Upper lobe of right lung (tissue), 1 donor: ENCODE results near the gene RUSC1. TPM values are rescaled to one million over a fixed set of nuclear protein-coding genes. Genes with fewer than 3 reads are reported as not detected.
A peak's percentile ranks its signal among the peaks of the same experiment; 100 is the strongest.

Experiments used
- ATAC-seq: fragments of 200-7000 bp; cut with Tn5 transposase; one replicate; pipeline ENCODE4 v1.9.1; 2020; ENCODE audit warnings: mild to moderate bottlenecking, moderate library complexity
- DNase-seq: peaks from one replicate; pipeline ENCODE4 v3.0.0-alpha.2; 2020
- H3K27ac ChIP-seq: fragments of 200-600 bp; one replicate; pipeline ENCODE4 v1.8.0; 2022
- H3K27me3 ChIP-seq: fragments of 200-600 bp; one replicate; pipeline ENCODE4 v1.8.0; 2022; ENCODE audit warnings: mild to moderate bottlenecking
- H3K36me3 ChIP-seq: fragments of 200-600 bp; one replicate; pipeline ENCODE4 v1.8.0; 2022
- H3K4me1 ChIP-seq: fragments of 200-600 bp; one replicate; pipeline ENCODE4 v1.8.0; 2022
- H3K4me3 ChIP-seq: fragments of 200-600 bp; one replicate; pipeline ENCODE4 v1.8.0; 2022; ENCODE audit warnings: mild to moderate bottlenecking
- H3K9me3 ChIP-seq: fragments of 200-600 bp; one replicate; pipeline ENCODE4 v1.8.0; 2022
- intact Hi-C: fragments of 100-400 bp; cut with DNase I; formaldehyde crosslinking; loops from one replicate; pipeline ENCODE4 v1.11.0; 2022
- total RNA-seq: library from RNA; stranded (reverse); fragmentation: NEBNext Ultra II Directional; extraction: Animal tissue kit (Norgen Biotek cat#: 25700); gene quantifications from one replicate; pipeline ENCODE4 v1.2.1, GENCODE V29; 2021
- TF ChIP-seq, protein P1 (sequence below): fragments of 200-600 bp; IDR thresholded peaks from one replicate; pipeline ENCODE4 v1.8.0; 2022; ENCODE audit warnings: antibody characterized with exemption
- donor health status: DM: no; HTN: yes; CAD: no; lungs with severe emphysema.

The RUSC1 gene
- total RNA-seq, 1 donor from 2014 or later, result 27.0 TPM

DNA sequence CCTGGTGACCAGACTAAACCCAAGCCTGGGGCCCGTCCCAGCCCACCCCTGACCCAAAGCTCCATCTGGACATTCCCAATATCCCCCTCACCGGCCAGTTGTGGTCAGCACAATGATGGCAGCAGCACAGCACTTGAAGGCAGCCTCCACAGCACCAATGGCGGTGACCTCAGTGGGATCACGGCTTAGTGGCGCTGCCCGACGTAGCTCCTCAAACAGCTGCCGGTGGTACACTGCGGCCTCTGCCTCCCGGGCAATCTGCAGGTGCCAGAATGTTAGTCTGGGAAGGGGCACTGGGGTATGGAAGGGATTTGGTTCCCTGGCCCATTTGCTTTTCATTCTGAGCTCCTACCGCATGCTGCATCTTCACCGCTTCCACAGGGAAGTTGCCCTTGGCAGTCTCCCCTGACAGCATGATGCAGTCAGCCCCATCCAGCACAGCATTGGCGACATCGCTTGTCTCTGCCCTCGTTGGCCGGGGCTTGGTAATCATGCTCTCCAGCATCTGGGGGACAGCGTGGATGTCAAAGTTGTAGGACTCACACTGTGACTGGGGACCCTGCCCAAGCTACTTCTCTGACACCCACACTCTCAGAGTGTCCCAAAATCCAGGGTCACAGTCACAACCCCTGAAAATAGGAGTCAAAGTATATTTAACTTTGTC lies 27.5 kb upstream of the RUSC1 start:
- DNase-seq, result no peak
- peaks cover 34% of the 10 kb centered on the region for H3K27me3 ChIP-seq

DNA sequence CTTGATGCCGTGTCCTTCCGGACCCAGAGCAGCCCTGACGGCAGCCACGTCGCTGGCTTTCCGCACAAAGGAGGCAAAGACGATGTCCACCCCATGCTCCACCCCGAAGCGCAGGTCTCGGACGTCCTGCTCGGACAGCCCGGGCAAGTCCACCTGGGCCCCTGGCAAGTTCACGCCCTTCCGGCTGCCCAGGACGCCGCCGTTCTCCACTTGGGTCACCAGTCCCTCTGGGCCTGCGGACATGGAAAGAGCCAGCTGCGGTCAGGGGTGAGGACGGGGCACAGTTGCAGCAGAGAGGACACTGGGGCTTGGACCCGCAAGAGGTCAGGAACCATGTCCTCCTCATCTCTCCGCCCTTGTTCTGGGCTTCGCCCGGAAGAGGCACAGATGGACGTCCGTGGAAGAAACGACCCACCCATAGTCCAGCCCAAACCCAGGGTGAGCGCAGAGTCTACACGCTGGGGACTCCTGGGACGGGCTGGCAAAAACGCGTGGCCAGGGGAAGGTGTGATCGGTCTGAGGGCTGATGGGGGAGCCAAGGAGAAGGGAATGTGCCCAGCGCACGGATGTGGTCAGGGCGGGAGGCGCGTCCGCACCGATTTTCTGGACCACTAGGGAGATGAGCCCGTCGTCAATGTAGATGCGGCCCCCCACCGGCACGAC lies 26.0 kb upstream of the RUSC1 start:
- TF ChIP-seq, protein P1, sequence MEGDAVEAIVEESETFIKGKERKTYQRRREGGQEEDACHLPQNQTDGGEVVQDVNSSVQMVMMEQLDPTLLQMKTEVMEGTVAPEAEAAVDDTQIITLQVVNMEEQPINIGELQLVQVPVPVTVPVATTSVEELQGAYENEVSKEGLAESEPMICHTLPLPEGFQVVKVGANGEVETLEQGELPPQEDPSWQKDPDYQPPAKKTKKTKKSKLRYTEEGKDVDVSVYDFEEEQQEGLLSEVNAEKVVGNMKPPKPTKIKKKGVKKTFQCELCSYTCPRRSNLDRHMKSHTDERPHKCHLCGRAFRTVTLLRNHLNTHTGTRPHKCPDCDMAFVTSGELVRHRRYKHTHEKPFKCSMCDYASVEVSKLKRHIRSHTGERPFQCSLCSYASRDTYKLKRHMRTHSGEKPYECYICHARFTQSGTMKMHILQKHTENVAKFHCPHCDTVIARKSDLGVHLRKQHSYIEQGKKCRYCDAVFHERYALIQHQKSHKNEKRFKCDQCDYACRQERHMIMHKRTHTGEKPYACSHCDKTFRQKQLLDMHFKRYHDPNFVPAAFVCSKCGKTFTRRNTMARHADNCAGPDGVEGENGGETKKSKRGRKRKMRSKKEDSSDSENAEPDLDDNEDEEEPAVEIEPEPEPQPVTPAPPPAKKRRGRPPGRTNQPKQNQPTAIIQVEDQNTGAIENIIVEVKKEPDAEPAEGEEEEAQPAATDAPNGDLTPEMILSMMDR, result no peak
- ATAC-seq (peak; percentile 33), DNase-seq (no peak)
- Histone ChIP-seq H3K36me3 (no peaks in the 10 kb centered on the region), H3K27ac (no peak overlapping the region), H3K4me3 (no peak overlapping the region), H3K9me3 (no peaks in the 10 kb centered on the region), H3K4me1 (no peaks in the 10 kb centered on the region), H3K27me3 (peaks cover 34% of the 10 kb centered on the region)
- intact Hi-C loops, result no loop called here

More for the DNA sequence above, 27.5 kb upstream of the RUSC1 start:
- Histone ChIP-seq H3K27ac (no peak overlapping the region), H3K36me3 (no peaks in the 10 kb centered on the region), H3K4me3 (no peak overlapping the region), H3K9me3 (no peaks in the 10 kb centered on the region), H3K4me1 (no peaks in the 10 kb centered on the region)
- intact Hi-C loops, result no loop called here
- no peak for ATAC-seq
- TF ChIP-seq, protein P1, result no peak

DNA sequence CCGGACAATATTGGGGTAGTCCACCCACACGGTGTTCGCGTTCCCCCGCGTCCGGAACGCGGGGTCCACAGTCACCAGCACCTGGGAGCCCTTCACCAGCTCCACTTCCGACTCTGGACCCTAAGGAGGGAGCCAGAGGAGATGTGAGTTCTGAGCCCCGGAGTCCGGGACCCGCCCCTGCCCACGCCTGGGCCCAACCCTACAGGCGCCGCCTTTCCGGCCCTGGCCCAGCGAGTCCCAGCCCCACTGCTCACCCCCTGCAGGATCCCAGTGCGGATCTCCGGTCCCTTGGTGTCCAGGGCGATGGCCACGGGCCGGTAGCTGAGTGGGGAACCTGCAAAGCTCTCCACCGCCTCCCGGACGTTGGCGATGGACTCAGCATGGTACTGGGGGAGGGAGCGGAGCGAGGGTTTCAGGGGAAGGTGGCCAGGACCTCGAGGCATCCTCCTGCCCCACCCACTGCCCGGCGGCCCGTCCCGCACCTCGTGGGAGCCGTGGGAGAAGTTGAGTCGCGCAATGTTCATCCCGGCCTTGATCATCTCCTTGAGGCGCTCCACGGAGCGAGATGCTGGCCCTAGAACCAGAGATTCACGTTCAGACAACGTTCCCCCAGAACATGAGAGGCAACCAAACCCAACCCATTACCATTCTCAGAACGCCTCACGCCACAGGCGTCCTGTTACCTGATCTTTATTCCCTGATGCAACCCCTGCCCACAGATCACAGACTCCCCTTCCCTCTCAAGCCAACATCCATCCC lies 25.3 kb upstream of the RUSC1 start:
- Histone ChIP-seq H3K9me3 (no peaks in the 10 kb centered on the region), H3K4me1 (no peaks in the 10 kb centered on the region), H3K27ac (no peak overlapping the region), H3K36me3 (no peaks in the 10 kb centered on the region), H3K27me3 (peaks cover 34% of the 10 kb centered on the region), H3K4me3 (no peak overlapping the region)
- TF ChIP-seq, protein P1, result no peak
- intact Hi-C loops, result no loop called here
- ATAC-seq (peak; percentile 48), DNase-seq (no peak)

DNA sequence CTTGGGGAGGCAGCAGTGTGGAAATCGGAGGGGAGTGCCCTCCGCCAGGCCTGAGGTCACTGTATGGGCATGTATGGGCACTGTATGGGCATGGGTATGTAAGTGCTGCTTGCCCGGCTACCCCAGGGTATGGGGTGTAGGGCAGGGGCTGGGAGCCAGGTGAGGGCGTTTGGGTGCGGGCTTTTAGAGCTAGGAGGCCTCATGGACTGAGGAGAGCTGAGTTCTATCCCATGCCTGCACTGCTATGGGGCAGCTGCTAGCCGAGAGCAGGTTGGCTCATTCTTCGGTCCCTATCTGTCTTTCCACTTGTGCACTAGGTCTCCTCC lies 24.8 kb upstream of the RUSC1 start:
- Histone ChIP-seq H3K27ac (no peak overlapping the region), H3K9me3 (no peaks in the 10 kb centered on the region), H3K4me1 (no peaks in the 10 kb centered on the region), H3K36me3 (no peaks in the 10 kb centered on the region), H3K4me3 (no peak overlapping the region), H3K27me3 (peaks cover 34% of the 10 kb centered on the region)
- ATAC-seq, result no peak
- TF ChIP-seq, protein P1, result no peak
- intact Hi-C loops, result no loop called here
- no peak for DNase-seq

DNA sequence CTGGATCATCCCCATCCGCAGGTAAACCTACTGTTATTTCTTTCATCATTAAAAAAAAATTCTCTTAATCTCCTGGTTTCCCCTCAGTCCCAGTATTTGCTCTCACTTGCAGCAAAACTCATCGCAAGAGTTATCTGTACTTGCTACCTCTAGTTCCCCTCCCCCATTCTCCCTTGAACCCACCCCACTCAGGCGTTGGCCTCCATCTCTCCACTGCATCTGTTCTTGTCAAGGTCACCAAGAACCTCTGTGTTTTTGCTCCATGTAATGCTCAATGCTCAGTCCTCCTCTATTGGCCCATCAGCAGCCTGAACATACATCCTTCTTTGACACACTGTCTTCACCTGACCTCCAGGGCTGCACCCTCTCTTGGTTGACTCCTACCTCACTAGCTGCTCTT lies 24.0 kb upstream of the RUSC1 start:
- Histone ChIP-seq H3K9me3 (no peaks in the 10 kb centered on the region), H3K4me1 (no peaks in the 10 kb centered on the region), H3K27ac (no peak overlapping the region), H3K36me3 (no peaks in the 10 kb centered on the region), H3K27me3 (peaks cover 34% of the 10 kb centered on the region), H3K4me3 (no peak overlapping the region)
- TF ChIP-seq, protein P1, result no peak
- ATAC-seq, result no peak
- intact Hi-C loops, result no loop called here
- DNase-seq, result no peak
